Endothelial cell of umbilical vein (primary cell): Measurements from ENCODE around the gene SHBG. TPM values are rescaled to one million over a fixed set of nuclear protein-coding genes. Genes with fewer than 3 reads are reported as not detected.

ENCODE experiments used
- BruUV-seq: library from RNA; stranded (reverse); fragments of 400-500 nt; replicated peaks from 2 replicates; lab custom pipeline; 2021; lab: Mats Ljungman, UMichigan
- CTCF ChIA-PET: fragments of 300-600, 350-600 bp; sonication (Branson Sonifier 250); formaldehyde crosslinking; loops from one replicate; lab custom pipeline; 2021; ENCODE audit warnings: antibody characterized with exemption, inconsistent platforms; lab: Charles Lee
- POLR2A ChIA-PET: fragments of 300-600, 350-600 bp; sonication (Branson Sonifier 250); formaldehyde crosslinking; loops from one replicate; lab custom pipeline; 2021; ENCODE audit warnings: antibody characterized with exemption, inconsistent platforms; lab: Charles Lee
- DNase-seq: peaks from one replicate; pipeline ENCODE4 v3.0.0-alpha.2; 2011; ENCODE audit warnings: low read depth, low spot score
- FAIRE-seq: peaks from 2 replicates; lab custom pipeline; 2011; peaks lifted over from hg19 to GRCh38; lab: Jason Lieb, UNC
- H2AFZ ChIP-seq: 2 replicates; pipeline ENCODE4 v1.6.0; 2012; ENCODE audit warnings: low read depth, low read length, control low read depth, inconsistent platforms
- H3K27ac ChIP-seq: 2 replicates; pipeline ENCODE4 v1.5.1; 2011; ENCODE audit warnings: low read depth, mild to moderate bottlenecking, control low read depth, low read length, moderate library complexity; ENCODE audit not compliant: insufficient read depth
- H3K27me3 ChIP-seq, 2 experiments: 2 replicates each; pipeline versions ENCODE4 v1.6.0 to v1.6.1; 2011; ENCODE audit warnings: low read length in 2 of 2, mixed read lengths in 1 of 2; ENCODE audit not compliant: control insufficient read depth in 2 of 2, insufficient read depth in 2 of 2
- H3K36me3 ChIP-seq, 2 experiments: 2 replicates in 1 of 2; 3 replicates in 1 of 2; pipeline ENCODE4 v1.5.1; 2011; ENCODE audit warnings: low read length in 2 of 2, mild to moderate bottlenecking in 1 of 2, moderate library complexity in 1 of 2; ENCODE audit not compliant: control insufficient read depth in 2 of 2, insufficient read depth in 2 of 2; ENCODE audit errors: extremely low read depth in 1 of 2
- H3K4me1 ChIP-seq: 3 replicates; pipeline ENCODE4 v1.5.1; 2011; ENCODE audit warnings: mild to moderate bottlenecking, low read length; ENCODE audit not compliant: control insufficient read depth, insufficient read depth; ENCODE audit errors: extremely low read depth
- H3K4me2 ChIP-seq: 2 replicates; pipeline ENCODE4 v1.6.1; 2011; ENCODE audit warnings: low read length, control low read depth, mixed read lengths; ENCODE audit not compliant: insufficient read depth
- H3K4me3 ChIP-seq, 3 experiments: fragments of 200-600 bp in 1 of 3; sonication (generic), shearing (Covaris generic) in 1 of 3; replicated peaks in 1 of 3; 2 replicates each; pipeline ENCODE4 v1.5.1; 2011 to 2016; ENCODE audit warnings: control low read depth in 3 of 3, low read length in 3 of 3, mild to moderate bottlenecking in 2 of 3, inconsistent platforms in 1 of 3, low read depth in 1 of 3, moderate library complexity in 1 of 3; ENCODE audit not compliant: insufficient read depth in 1 of 3
- H3K79me2 ChIP-seq: 2 replicates; pipeline ENCODE4 v1.6.0; 2012; ENCODE audit warnings: low read length, inconsistent platforms; ENCODE audit not compliant: control insufficient read depth, insufficient read depth
- H3K9ac ChIP-seq: replicated peaks from 2 replicates; pipeline ENCODE3; 2011; ENCODE audit warnings: low read length, control low read depth; ENCODE audit not compliant: insufficient read depth; ENCODE audit errors: extremely low read depth
- H3K9me1 ChIP-seq: replicated peaks from 3 replicates; pipeline ENCODE4 v1.6.0; 2011; ENCODE audit warnings: mild to moderate bottlenecking, low read length; ENCODE audit not compliant: control insufficient read depth, insufficient read depth; ENCODE audit errors: extremely low read depth
- H3K9me3 ChIP-seq: replicated peaks from 2 replicates; pipeline ENCODE4 v1.5.1; 2012; ENCODE audit warnings: low read length, inconsistent platforms; ENCODE audit not compliant: control insufficient read depth, insufficient read depth
- H4K20me1 ChIP-seq: replicated peaks from 2 replicates; pipeline ENCODE3; 2011; ENCODE audit warnings: mild to moderate bottlenecking, low read length; ENCODE audit not compliant: control insufficient read depth, insufficient read depth; ENCODE audit errors: extremely low read depth
- EZH2 ChIP-seq: IDR thresholded peaks from 2 replicates; pipeline ENCODE4 v1.6.1; 2012; ENCODE audit warnings: borderline replicate concordance, low read depth, mild to moderate bottlenecking, moderate library complexity, low read length, inconsistent platforms; ENCODE audit not compliant: severe bottlenecking
- FOS ChIP-seq: IDR thresholded peaks from 2 replicates; pipeline ENCODE4 v1.6.1; 2011; ENCODE audit warnings: mild to moderate bottlenecking, low read length, moderate library complexity, borderline replicate concordance; ENCODE audit not compliant: insufficient read depth
- MYC ChIP-seq: IDR thresholded peaks from one replicate; pipeline ENCODE4 v1.6.1; 2011; ENCODE audit warnings: mild to moderate bottlenecking, low read depth, low read length
- POLR2A ChIP-seq: IDR thresholded peaks from 2 replicates; pipeline ENCODE4 v1.6.1; 2012; ENCODE audit warnings: low read depth, mild to moderate bottlenecking, control low read depth, low read length
- POLR2AphosphoS5 ChIP-seq: IDR thresholded peaks from 2 replicates; pipeline ENCODE4 v1.6.1; 2012; ENCODE audit warnings: low read depth, mild to moderate bottlenecking, control low read depth, low read length, moderate library complexity; ENCODE audit not compliant: insufficient read depth
- dilution Hi-C: fragments of 300-500 bp; cut with MboI; formaldehyde crosslinking; loops from one replicate; pipeline ENCODE4 v1.15.0; 2019; ENCODE audit warnings: low sequenced_read_pairs; ENCODE audit not compliant: extremely low pct_ligation_motif_present
- intact Hi-C: fragments of 100-400 bp; cut with micrococcal nuclease; formaldehyde crosslinking; loops from one replicate; pipeline ENCODE4 v1.10.0; 2022
- polyA plus RNA-seq, 4 experiments: library from polyadenylated mRNA; depleted of rRNA in 3 of 4; stranded (reverse) in 3 of 4; unstranded in 1 of 4; fragments of >200 nt; gene quantifications; 2 replicates each; pipeline versions ENCODE4 v1.2.1 to v1.2.3, GENCODE V29; 2011 to 2012; ENCODE audit warnings: missing spikeins in 1 of 4
- total RNA-seq: library from RNA; stranded (reverse); gene quantifications from 2 replicates; pipeline ENCODE4 v1.2.3, GENCODE V29; 2021
- TF ChIP-seq, protein P1 (sequence below): IDR thresholded peaks from 2 replicates; pipeline ENCODE4 v1.6.1; 2011; ENCODE audit not compliant: insufficient read depth, insufficient read length
- TF ChIP-seq, protein P2 (sequence below), 2 donors: IDR thresholded peaks; 1 replicate in 1 of 2; 2 replicates in 1 of 2; pipeline ENCODE4 v1.5.1; 2011; ENCODE audit warnings: low read length in 2 of 2, mild to moderate bottlenecking in 2 of 2, moderate library complexity in 2 of 2, control low read depth in 1 of 2, inconsistent platforms in 1 of 2, low read depth in 1 of 2; ENCODE audit not compliant: insufficient read depth in 1 of 2; ENCODE audit errors: extremely low read depth in 1 of 2

Gene SHBG
- total and polyA plus RNA-seq, 2 donors (not counting 3 experiments of a cell fraction or from before 2014, with no cell fraction given) = 0.51 TPM; not detected in 1

DNA sequence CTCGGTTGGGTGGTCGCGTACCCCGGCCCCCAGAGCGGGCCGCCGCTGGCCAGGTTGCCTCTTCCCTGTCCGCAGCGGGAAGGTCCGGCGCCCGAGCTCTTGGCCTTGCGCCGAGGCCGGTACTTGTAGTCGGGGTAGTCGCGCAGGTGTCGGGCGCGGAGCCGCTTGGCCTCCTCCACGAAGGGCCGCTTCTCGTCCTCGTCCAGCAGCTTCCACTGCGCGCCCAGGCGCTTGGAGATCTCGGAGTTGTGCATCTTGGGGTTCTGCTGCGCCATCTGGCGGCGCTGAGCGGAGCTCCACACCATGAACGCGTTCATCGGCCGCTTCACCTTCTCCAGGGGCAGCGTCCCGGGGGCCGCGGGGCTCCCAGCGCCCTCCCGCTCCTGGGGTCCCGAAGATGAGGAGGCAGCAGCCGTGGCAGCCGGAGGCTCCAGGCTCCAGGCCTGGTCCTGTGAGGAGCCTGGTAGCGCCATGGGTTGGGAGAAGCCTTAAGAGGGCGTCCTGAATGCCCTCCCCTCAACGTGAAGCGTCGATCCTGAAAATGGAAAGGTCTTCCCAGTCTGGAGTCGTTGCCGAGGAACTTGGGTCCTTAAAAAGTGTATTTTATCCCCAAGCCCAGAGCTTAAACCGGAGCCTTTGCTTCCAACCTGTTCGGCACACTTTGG, 40.6 kb upstream of the SHBG start:
- FAIRE-seq (peak; percentile 82), DNase-seq (peak; percentile 78)
- H3K9me1 ChIP-seq = no peaks in the 10 kb centered on the region
- dilution Hi-C loops (no loop called here), intact Hi-C loops (loop anchor here (1.0 to 2.0 kb wide), 5 partner anchors 17 to 233 kb away; partner anchors contain the start of genes FXR2 and SENP3)
- no peak overlapping the region for H3K27ac ChIP-seq
- H3K79me2 ChIP-seq = peaks cover 14% of the 10 kb centered on the region
- CTCF ChIA-PET = interaction anchor here (0.6 to 5.1 kb wide), 39 partner anchors 10 to 544 kb away, joined by 3 to 61 read pairs (median 5); partner anchors contain the start of genes CD68, FXR2, SENP3 and TMEM102
- H2AFZ ChIP-seq = no peak overlapping the region
- H3K4me1 ChIP-seq = peaks cover 16% of the 10 kb centered on the region
- POLR2A ChIA-PET = interaction anchor here (0.6 to 1.9 kb wide), 5 partner anchors 10 to 98 kb away, joined by 3 to 6 read pairs (median 4); partner anchors contain the start of genes CD68 and TP53
- H3K27me3 ChIP-seq = no peaks in the 10 kb centered on the region
- H3K4me3 ChIP-seq = no peak overlapping the region
- H3K9me3 ChIP-seq = no peaks in the 10 kb centered on the region
- TF ChIP-seq EZH2 = no peak
- no peak for TF ChIP-seq FOS
- TF ChIP-seq MYC = no peak
- TF ChIP-seq, protein P1, sequence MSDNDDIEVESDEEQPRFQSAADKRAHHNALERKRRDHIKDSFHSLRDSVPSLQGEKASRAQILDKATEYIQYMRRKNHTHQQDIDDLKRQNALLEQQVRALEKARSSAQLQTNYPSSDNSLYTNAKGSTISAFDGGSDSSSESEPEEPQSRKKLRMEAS = no peak
- TF ChIP-seq POLR2A = no peak
- TF ChIP-seq POLR2AphosphoS5 = peak; percentile 37
- TF ChIP-seq, protein P2, sequence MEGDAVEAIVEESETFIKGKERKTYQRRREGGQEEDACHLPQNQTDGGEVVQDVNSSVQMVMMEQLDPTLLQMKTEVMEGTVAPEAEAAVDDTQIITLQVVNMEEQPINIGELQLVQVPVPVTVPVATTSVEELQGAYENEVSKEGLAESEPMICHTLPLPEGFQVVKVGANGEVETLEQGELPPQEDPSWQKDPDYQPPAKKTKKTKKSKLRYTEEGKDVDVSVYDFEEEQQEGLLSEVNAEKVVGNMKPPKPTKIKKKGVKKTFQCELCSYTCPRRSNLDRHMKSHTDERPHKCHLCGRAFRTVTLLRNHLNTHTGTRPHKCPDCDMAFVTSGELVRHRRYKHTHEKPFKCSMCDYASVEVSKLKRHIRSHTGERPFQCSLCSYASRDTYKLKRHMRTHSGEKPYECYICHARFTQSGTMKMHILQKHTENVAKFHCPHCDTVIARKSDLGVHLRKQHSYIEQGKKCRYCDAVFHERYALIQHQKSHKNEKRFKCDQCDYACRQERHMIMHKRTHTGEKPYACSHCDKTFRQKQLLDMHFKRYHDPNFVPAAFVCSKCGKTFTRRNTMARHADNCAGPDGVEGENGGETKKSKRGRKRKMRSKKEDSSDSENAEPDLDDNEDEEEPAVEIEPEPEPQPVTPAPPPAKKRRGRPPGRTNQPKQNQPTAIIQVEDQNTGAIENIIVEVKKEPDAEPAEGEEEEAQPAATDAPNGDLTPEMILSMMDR (IDR thresholded peaks at IDR 0.05; ENCODE audit: extremely low read depth in 1 of 2, insufficient read depth in 1 of 2, low read depth in 1 of 2, low read length in 2 of 2) = peak; percentile 94 to 95
- peak overlapping the region; percentile 19 for H3K4me2 ChIP-seq
- peaks cover 12 to 40% of the 10 kb centered on the region in 2 experiments for H3K36me3 ChIP-seq
- BruUV-seq = no TSS peak
- H3K9ac ChIP-seq = no peak overlapping the region
- H4K20me1 ChIP-seq = no peaks in the 10 kb centered on the region
